22Rv1 (cell line): Measurements from ENCODE around the gene SLC25A44.

Source experiments
- H3K27ac ChIP-seq: fragments of 450-650 bp; 2 replicates; pipeline ENCODE4 v1.5.1; 2017
- ZFX ChIP-seq: fragments of 450-650 bp; IDR thresholded peaks from 2 replicates; pipeline ENCODE4 v1.6.1; 2017; ENCODE audit warnings: antibody characterized with exemption, borderline replicate concordance
- TF ChIP-seq, protein P1 (sequence below): fragments of 450-650 bp; IDR thresholded peaks from 2 replicates; pipeline ENCODE4 v1.5.1; 2017; ENCODE audit warnings: mild to moderate bottlenecking

The SLC25A44 gene

GRCh38 chr1:156164125-156164831 is 29.6 kb upstream of the SLC25A44 start:
- H3K27ac ChIP-seq = no peak overlapping the region
- TF ChIP-seq, protein P1, sequence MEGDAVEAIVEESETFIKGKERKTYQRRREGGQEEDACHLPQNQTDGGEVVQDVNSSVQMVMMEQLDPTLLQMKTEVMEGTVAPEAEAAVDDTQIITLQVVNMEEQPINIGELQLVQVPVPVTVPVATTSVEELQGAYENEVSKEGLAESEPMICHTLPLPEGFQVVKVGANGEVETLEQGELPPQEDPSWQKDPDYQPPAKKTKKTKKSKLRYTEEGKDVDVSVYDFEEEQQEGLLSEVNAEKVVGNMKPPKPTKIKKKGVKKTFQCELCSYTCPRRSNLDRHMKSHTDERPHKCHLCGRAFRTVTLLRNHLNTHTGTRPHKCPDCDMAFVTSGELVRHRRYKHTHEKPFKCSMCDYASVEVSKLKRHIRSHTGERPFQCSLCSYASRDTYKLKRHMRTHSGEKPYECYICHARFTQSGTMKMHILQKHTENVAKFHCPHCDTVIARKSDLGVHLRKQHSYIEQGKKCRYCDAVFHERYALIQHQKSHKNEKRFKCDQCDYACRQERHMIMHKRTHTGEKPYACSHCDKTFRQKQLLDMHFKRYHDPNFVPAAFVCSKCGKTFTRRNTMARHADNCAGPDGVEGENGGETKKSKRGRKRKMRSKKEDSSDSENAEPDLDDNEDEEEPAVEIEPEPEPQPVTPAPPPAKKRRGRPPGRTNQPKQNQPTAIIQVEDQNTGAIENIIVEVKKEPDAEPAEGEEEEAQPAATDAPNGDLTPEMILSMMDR = no peak
- TF ChIP-seq ZFX = no peak

GRCh38 chr1:156165083-156165482 is 28.8 kb upstream of the SLC25A44 start:
- no peak for TF ChIP-seq ZFX
- TF ChIP-seq, protein P1 = no peak

DNA sequence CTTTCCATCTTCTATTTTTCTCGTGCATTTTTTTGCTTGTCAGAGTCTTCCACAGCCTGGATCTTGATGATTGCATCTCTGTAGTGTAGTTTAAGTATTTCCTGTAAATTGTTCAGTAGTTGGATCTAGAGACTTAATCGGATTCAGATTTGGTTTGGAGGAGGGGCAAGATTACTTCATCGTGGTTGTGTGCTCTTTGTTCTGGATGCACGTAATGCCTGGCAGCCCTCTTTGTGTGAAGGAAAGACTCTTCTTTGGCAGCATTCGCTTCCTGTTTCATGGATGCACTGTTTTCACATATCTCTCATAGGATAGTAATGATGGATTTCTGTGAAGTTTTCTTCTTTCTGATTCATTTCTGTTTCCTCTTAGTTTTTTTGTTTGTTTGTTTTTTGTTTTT is 26.4 kb upstream of the SLC25A44 start:
- TF ChIP-seq ZFX = no peak
- TF ChIP-seq, protein P1 = no peak
- H3K27ac ChIP-seq = no peak overlapping the region

More at GRCh38 chr1:156165083-156165482, 28.8 kb upstream of the SLC25A44 start:
- H3K27ac ChIP-seq = no peak overlapping the region

DNA sequence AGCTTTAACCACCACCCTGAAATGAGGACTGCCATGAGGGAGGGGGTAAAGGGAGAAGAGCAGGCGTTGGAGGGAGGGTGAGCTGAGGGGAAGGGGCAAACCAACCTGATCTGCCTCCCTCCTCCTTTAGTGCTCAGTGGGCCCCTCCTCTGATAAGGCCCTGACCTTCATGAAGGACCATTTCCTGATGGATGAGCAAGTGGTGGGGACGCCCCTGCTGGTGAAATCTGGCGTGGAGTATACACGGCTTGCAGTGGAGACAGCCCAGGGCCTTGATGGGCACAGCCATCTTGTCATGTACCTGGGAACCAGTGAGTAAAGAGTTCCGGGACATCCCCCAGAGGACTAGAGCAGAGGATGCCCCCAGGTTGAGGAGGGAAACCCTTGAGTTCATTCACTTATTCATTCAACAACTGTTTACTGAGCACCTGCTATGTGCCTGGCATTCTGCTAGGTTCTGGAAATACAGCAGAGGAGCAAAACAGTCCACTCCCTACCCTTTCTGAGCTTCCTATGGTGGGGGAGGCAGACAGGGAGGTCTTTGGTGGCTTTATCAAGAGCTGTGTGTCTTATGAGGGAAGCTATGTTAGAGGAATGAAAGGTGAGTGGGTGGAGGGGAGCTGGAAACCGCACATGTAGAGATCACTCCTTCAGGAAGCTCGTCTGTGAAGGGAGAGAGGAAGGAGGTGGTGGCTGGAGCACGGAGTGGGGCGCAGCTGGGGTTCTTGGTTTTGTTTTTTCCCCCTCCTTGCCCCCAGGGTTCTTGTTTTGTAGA is 21.0 kb upstream of the SLC25A44 start:
- no peak for TF ChIP-seq ZFX
- TF ChIP-seq, protein P1 = no peak

GRCh38 chr1:156176610-156177210 is 17.2 kb upstream of the SLC25A44 start:
- TF ChIP-seq, protein P1 = no peak
- TF ChIP-seq ZFX = no peak
- H3K27ac ChIP-seq = peak overlapping the region; percentile 82; the same call in 1 of the 2 replicates

More for the DNA sequence above, 21.0 kb upstream of the SLC25A44 start:
- no peak overlapping the region for H3K27ac ChIP-seq

DNA sequence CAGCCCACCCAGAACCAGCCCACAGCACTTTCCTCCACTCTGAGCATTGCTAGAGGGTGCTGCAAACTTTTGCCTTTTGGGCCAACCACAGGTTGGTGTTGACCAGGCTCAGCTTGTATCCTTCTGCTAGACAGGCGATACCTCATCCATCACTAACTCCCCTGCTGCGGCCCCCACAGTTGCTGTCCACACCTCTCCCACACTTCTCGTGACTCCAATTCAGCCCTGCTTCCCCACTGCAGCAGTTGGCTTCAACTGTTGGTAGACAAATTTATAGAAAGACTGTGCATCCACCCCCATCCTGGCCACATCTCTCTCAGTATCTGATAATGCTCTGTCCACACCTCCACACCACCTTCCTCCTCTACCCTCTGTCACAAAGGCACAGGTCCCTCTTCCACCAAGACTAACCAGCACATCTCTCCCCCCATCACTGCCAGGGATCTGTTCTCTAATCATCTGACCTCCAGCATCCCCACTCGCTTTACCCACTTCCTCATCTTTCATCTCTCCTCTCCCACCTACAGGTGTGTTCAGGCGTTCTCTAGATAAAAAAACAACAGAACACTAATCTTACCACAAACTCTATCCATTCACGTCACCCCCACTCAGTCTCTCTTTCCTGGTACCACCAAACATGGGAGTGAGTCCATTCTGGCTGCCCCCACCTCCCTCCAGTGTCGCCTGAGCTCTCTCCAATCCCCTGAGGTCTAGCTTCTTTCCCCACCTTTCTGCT is 15.8 kb upstream of the SLC25A44 start:
- TF ChIP-seq ZFX = no peak
- H3K27ac ChIP-seq = peak overlapping the region; percentile 82

- no peak for TF ChIP-seq ZFX
- TF ChIP-seq, protein P1 = no peak
- H3K27ac ChIP-seq = peak overlapping the region; percentile 82
These were observed 13.4 kb upstream of the SLC25A44 start for GRCh38 chr1:156180471-156180870.

GRCh38 chr1:156181391-156181924 is 12.4 kb upstream of the SLC25A44 start:
- H3K27ac ChIP-seq = peak overlapping the region; percentile 82

GRCh38 chr1:156182010-156182779 is 11.7 kb upstream of the SLC25A44 start:
- H3K27ac ChIP-seq = peak overlapping the region; percentile 82
